Spleen (tissue), 11 donors: ENCODE results near the gene TFF1. TPM values are rescaled to one million over a fixed set of nuclear protein-coding genes. Genes with fewer than 3 reads are reported as not detected.
A peak's percentile ranks its signal among the peaks of the same experiment; 100 is the strongest.

Experiments
- DNase-seq: peaks from one replicate; pipeline ENCODE4 v3.0.0-alpha.2; 2020
- H3K27ac ChIP-seq, 8 donors: fragments of 200-600 bp; sonication (generic) in 7 of 8; 1 replicate in 4 of 8; 2 replicates in 4 of 8; pipeline versions ENCODE4 v1.5.0 to v1.8.0; 2016 to 2021; ENCODE audit warnings: inconsistent platforms in 4 of 8, mild to moderate bottlenecking in 4 of 8, moderate library complexity in 1 of 8
- H3K27me3 ChIP-seq, 7 donors: fragments of 200-600 bp; sonication (generic) in 6 of 7; replicated peaks in 1 of 7; 1 replicate in 4 of 7; 2 replicates in 3 of 7; pipeline versions ENCODE4 v1.5.0 to v1.8.0; 2016 to 2021; ENCODE audit warnings: inconsistent platforms in 3 of 7, mild to moderate bottlenecking in 1 of 7
- H3K36me3 ChIP-seq, 6 donors: fragments of 200-600 bp; sonication (generic) in 5 of 6; 1 replicate in 4 of 6; 2 replicates in 2 of 6; pipeline versions ENCODE4 v1.5.0 to v1.8.0; 2016 to 2021; ENCODE audit warnings: inconsistent platforms in 2 of 6
- H3K4me1 ChIP-seq, 6 donors: fragments of 200-600 bp; sonication (generic) in 5 of 6; 1 replicate in 3 of 6; 2 replicates in 3 of 6; pipeline versions ENCODE4 v1.5.0 to v1.8.0; 2016 to 2021; ENCODE audit warnings: inconsistent platforms in 3 of 6
- H3K4me3 ChIP-seq, 8 donors: fragments of 200-600 bp; sonication (generic) in 7 of 8; 1 replicate in 4 of 8; 2 replicates in 4 of 8; pipeline versions ENCODE4 v1.5.0 to v1.8.0; 2016 to 2021; ENCODE audit warnings: inconsistent platforms in 4 of 8, mild to moderate bottlenecking in 4 of 8, moderate library complexity in 2 of 8
- H3K9me3 ChIP-seq, 8 donors: fragments of 200-600 bp; sonication (generic) in 7 of 8; 1 replicate in 4 of 8; 2 replicates in 4 of 8; pipeline versions ENCODE4 v1.5.0 to v1.8.0; 2016 to 2021; ENCODE audit warnings: inconsistent platforms in 4 of 8
- CTCF ChIP-seq, 11 experiments: fragments of 200-600 bp in 7 of 11; fragments of 450-650 bp in 4 of 11; sonication (generic) in 4 of 11; IDR thresholded peaks in 8 of 11; conservative IDR thresholded peaks in 3 of 11; 1 replicate in 7 of 11; 2 replicates in 4 of 11; pipeline versions ENCODE4 v1.4.0 to v1.8.0; 2016 to 2021; ENCODE audit warnings: antibody characterized with exemption in 11 of 11, inconsistent platforms in 4 of 11, mild to moderate bottlenecking in 1 of 11
- POLR2A ChIP-seq, 3 donors: fragments of 450-650 bp; IDR thresholded peaks; one replicate each; pipeline ENCODE4 v1.5.1; 2017; ENCODE audit warnings: antibody characterized with exemption in 3 of 3, mild to moderate bottlenecking in 1 of 3
- POLR2AphosphoS5 ChIP-seq, 3 donors: sonication (generic); formaldehyde crosslinking; IDR thresholded peaks; one replicate each; pipeline ENCODE4 v1.5.1; 2017; ENCODE audit warnings: antibody characterized with exemption in 3 of 3
- WGBS, 5 donors: extraction: QIAGEN DNeasy Blood & Tissue Kit in 3 of 5; methylation state at CpG; one replicate each; pipeline versions ENCODE4 v1.1.5 to v1.1.7; 2013 to 2018; 5-methylcytosine and 5-hydroxymethylcytosine counted together
- intact Hi-C: fragments of 100-400 bp; cut with DNase I; formaldehyde crosslinking; loops from one replicate; pipeline ENCODE4 v1.15.0; 2023; ENCODE audit warnings: low total_unique reads
- polyA plus RNA-seq, 3 donors: library from polyadenylated mRNA; stranded (reverse); fragments of 200-250 nt; gene quantifications; one replicate each; pipeline ENCODE4 v1.2.1, GENCODE V29; 2013
- total RNA-seq, 7 donors: library from RNA; depleted of rRNA in 3 of 7; stranded (reverse); fragments of >200 nt in 3 of 7; fragmentation: NEBNext Ultra II Directional in 4 of 7; extraction: Animal tissue kit (Norgen Biotek cat#: 25700) in 4 of 7; gene quantifications; one replicate each; pipeline versions ENCODE4 v1.1.0 to v1.2.1, GENCODE V29; 2016 to 2021
- donor health status: healthy with polysubstance abuse.
- donor health status: DM: no; HTN: no; CAD: no; lungs with moderate emphysema.
- donor health status: DM: no; HTN: no; CAD: no.
- donor health status: Bipolar disorder and iron deficiency.
- donor health status: healthy.
- donor health status: DM: no; HTN: no; CAD: no.
- donor health status: DM: yes; HTN: yes; CAD: no.

The TFF1 gene
- total and polyA plus RNA-seq, 10 donors, result not detected

GRCh38 chr21:42356650-42357049 is 9.7 kb downstream of the TFF1 start:
- TF ChIP-seq POLR2A (IDR thresholded peaks at IDR 0.05) (no peak), CTCF (IDR thresholded peaks at IDR 0.05 in 8 of 11, conservative IDR thresholded peaks at IDR 0.05 in 3 of 11) (no peak), POLR2AphosphoS5 (IDR thresholded peaks at IDR 0.05) (no peak)
- no peak overlapping the region for H3K27ac ChIP-seq
- no peak overlapping the region for H3K4me3 ChIP-seq
- no peaks in the 10 kb centered on the region for H3K4me1 ChIP-seq
- intact Hi-C loops, result no loop called here
- peaks cover 0 to 47% (median 37%) of the 10 kb centered on the region in 8 donors for H3K9me3 ChIP-seq
- 54 to 85% (median 70%) methylated on average over 6 of the region's 6 CpGs for WGBS, 5 donors
- no peaks in the 10 kb centered on the region for H3K36me3 ChIP-seq
- DNase-seq, result peak; percentile 6
- H3K27me3 ChIP-seq, result peaks cover 0 to 39% (median 0%) of the 10 kb centered on the region in 7 donors

GRCh38 chr21:42356046-42356445 is 10.3 kb downstream of the TFF1 start:
- Histone ChIP-seq H3K36me3 (no peaks in the 10 kb centered on the region), H3K27me3 (peaks cover 0 to 34% (median 0%) of the 10 kb centered on the region in 7 donors), H3K4me3 (no peak overlapping the region), H3K4me1 (no peaks in the 10 kb centered on the region), H3K9me3 (peaks cover 0 to 47% (median 37%) of the 10 kb centered on the region in 8 donors), H3K27ac (no peak overlapping the region)
- intact Hi-C loops, result no loop called here
- DNase-seq, result no peak
- 88 to 98% (median 88%) methylated on average over 2 of the region's 2 CpGs for WGBS, 5 donors
- TF ChIP-seq CTCF (IDR thresholded peaks at IDR 0.05 in 8 of 11, conservative IDR thresholded peaks at IDR 0.05 in 3 of 11), result no peak

GRCh38 chr21:42353623-42354022 is 12.7 kb downstream of the TFF1 start:
- Histone ChIP-seq H3K4me3 (no peak overlapping the region), H3K27me3 (peaks cover 0 to 21% (median 0%) of the 10 kb centered on the region in 7 donors), H3K9me3 (peaks cover 0 to 40% (median 31%) of the 10 kb centered on the region in 8 donors), H3K27ac (no peak overlapping the region), H3K36me3 (no peaks in the 10 kb centered on the region), H3K4me1 (no peaks in the 10 kb centered on the region)
- intact Hi-C loops, result no loop called here
- 77 to 90% (median 83%) methylated on average over 5 of the region's 5 CpGs for WGBS, 5 donors
- peak; percentile 14 for DNase-seq
- TF ChIP-seq POLR2AphosphoS5 (IDR thresholded peaks at IDR 0.05), result no peak
- TF ChIP-seq POLR2A (IDR thresholded peaks at IDR 0.05), result no peak
- TF ChIP-seq CTCF (IDR thresholded peaks at IDR 0.05 in 8 of 11, conservative IDR thresholded peaks at IDR 0.05 in 3 of 11), result no peak

- peaks cover 0 to 16% (median 0%) of the 10 kb centered on the region in 7 donors for H3K27me3 ChIP-seq
- no peak overlapping the region for H3K4me3 ChIP-seq
- 78 to 88% (median 86%) methylated on average over 12 to 14 of the region's 14 CpGs for WGBS, 5 donors
- no peak overlapping the region for H3K27ac ChIP-seq
- intact Hi-C loops, result no loop called here
- TF ChIP-seq POLR2A (IDR thresholded peaks at IDR 0.05), result no peak
- no peak for TF ChIP-seq CTCF (IDR thresholded peaks at IDR 0.05 in 8 of 11, conservative IDR thresholded peaks at IDR 0.05 in 3 of 11)
- no peak for TF ChIP-seq POLR2AphosphoS5 (IDR thresholded peaks at IDR 0.05)
- peaks cover 0 to 40% (median 31%) of the 10 kb centered on the region in 8 donors for H3K9me3 ChIP-seq
- H3K36me3 ChIP-seq, result no peaks in the 10 kb centered on the region
- peak; percentile 35 for DNase-seq
- no peaks in the 10 kb centered on the region for H3K4me1 ChIP-seq
Observed at GRCh38 chr21:42352441-42353095, 13.8 kb downstream of the TFF1 start.
